IMR-90 (cell line): Measurements from ENCODE around the gene HSD17B8. TPM values are rescaled to one million over a fixed set of nuclear protein-coding genes. Genes with fewer than 3 reads are reported as not detected.
A peak's percentile ranks its signal among the peaks of the same experiment; 100 is the strongest.

Experiments
- ATAC-seq: fragments of 200-7000 bp; cut with Tn5 transposase; 2 replicates; pipeline ENCODE4 v1.9.1; 2020; ENCODE audit warnings: low read depth, mild to moderate bottlenecking, moderate library complexity
- BruUV-seq: library from RNA; stranded (reverse); fragments of 400-500 nt; replicated peaks from 2 replicates; lab custom pipeline; 2021; lab: Mats Ljungman, UMichigan
- CTCF ChIA-PET: fragments of 300-600 bp; formaldehyde crosslinking; extraction: SDS; loops from one replicate; lab custom pipeline; 2021; ENCODE audit warnings: antibody characterized with exemption; lab: Yijun Ruan, JAX
- POLR2A ChIA-PET: fragments of 300-600 bp; sonication (Branson Sonifier 250); formaldehyde crosslinking; loops from one replicate; lab custom pipeline; 2022; ENCODE audit warnings: antibody characterized with exemption; ENCODE audit not compliant: unreplicated experiment; lab: Charles Lee
- DNase-seq: peaks from one replicate; pipeline ENCODE4 v3.0.0; 2013
- H2AFZ ChIP-seq: replicated peaks from 2 replicates; pipeline ENCODE3; 2013; ENCODE audit warnings: low read length, mild to moderate bottlenecking; ENCODE audit not compliant: poor library complexity
- H2AK5ac ChIP-seq: 2 replicates; pipeline ENCODE4 v1.6.1; 2013; ENCODE audit warnings: low read depth, low read length, inconsistent platforms
- H2AK9ac ChIP-seq: replicated peaks from 2 replicates; pipeline ENCODE3; 2013; ENCODE audit warnings: mild to moderate bottlenecking, low read depth, low read length, moderate library complexity; ENCODE audit not compliant: poor library complexity
- H2BK120ac ChIP-seq: 2 replicates; pipeline ENCODE4 v1.6.1; 2013; ENCODE audit warnings: low read depth, low read length, inconsistent platforms
- H2BK15ac ChIP-seq: 3 replicates; pipeline ENCODE4 v1.6.1; 2013; ENCODE audit warnings: low read depth, low read length, inconsistent platforms
- H2BK20ac ChIP-seq: 2 replicates; pipeline ENCODE4 v1.6.1; 2013; ENCODE audit warnings: low read depth, mild to moderate bottlenecking, inconsistent platforms, low read length, moderate library complexity
- H2BK5ac ChIP-seq: 2 replicates; pipeline ENCODE4 v1.6.1; 2013; ENCODE audit warnings: mild to moderate bottlenecking, low read depth, low read length, inconsistent platforms; ENCODE audit not compliant: poor library complexity, severe bottlenecking
- H3K14ac ChIP-seq: replicated peaks from 2 replicates; pipeline ENCODE4 v1.6.1; 2013; ENCODE audit warnings: low read depth, low read length, inconsistent platforms
- H3K18ac ChIP-seq: 2 replicates; pipeline ENCODE4 v1.6.1; 2013; ENCODE audit warnings: low read depth, low read length, control low read depth
- H3K23ac ChIP-seq: 2 replicates; pipeline ENCODE4 v1.6.1; 2013; ENCODE audit warnings: low read depth, low read length, inconsistent platforms
- H3K27ac ChIP-seq: 2 replicates; pipeline ENCODE4 v1.5.1; 2013; ENCODE audit warnings: mild to moderate bottlenecking, control low read depth, low read length; ENCODE audit not compliant: insufficient read depth
- H3K27me3 ChIP-seq: 2 replicates; pipeline ENCODE4 v1.6.1; 2013; ENCODE audit warnings: low read length; ENCODE audit not compliant: control insufficient read depth, insufficient read depth
- H3K36me3 ChIP-seq: 2 replicates; pipeline ENCODE4 v1.6.1; 2013; ENCODE audit warnings: low read length, mixed read lengths; ENCODE audit not compliant: control insufficient read depth, insufficient read depth
- H3K4ac ChIP-seq: 2 replicates; pipeline ENCODE4 v1.6.1; 2013; ENCODE audit warnings: low read depth, low read length, inconsistent platforms
- H3K4me1 ChIP-seq: 2 replicates; pipeline ENCODE4 v1.6.1; 2013; ENCODE audit warnings: low read length, mixed read lengths; ENCODE audit not compliant: control insufficient read depth, insufficient read depth
- H3K4me2 ChIP-seq: 2 replicates; pipeline ENCODE4 v1.6.1; 2013; ENCODE audit warnings: low read depth, mild to moderate bottlenecking, control low read depth, low read length, moderate library complexity
- H3K4me3 ChIP-seq: 2 replicates; pipeline ENCODE4 v1.5.1; 2013; ENCODE audit warnings: low read depth, mild to moderate bottlenecking, control low read depth, low read length, moderate library complexity; ENCODE audit not compliant: insufficient read depth
- H3K56ac ChIP-seq: 2 replicates; pipeline ENCODE4 v1.6.1; 2013; ENCODE audit warnings: low read length, inconsistent platforms; ENCODE audit not compliant: insufficient read depth; ENCODE audit errors: extremely low read depth
- H3K79me1 ChIP-seq, 2 experiments: 2 replicates each; pipeline ENCODE4 v1.6.1; 2013; ENCODE audit warnings: low read length in 2 of 2, inconsistent platforms in 1 of 2, low read depth in 1 of 2
- H3K9ac ChIP-seq: 2 replicates; pipeline ENCODE4 v1.6.1; 2013; ENCODE audit warnings: low read depth, low read length, control low read depth
- H3K9me1 ChIP-seq: 2 replicates; pipeline ENCODE4 v1.6.1; 2013; ENCODE audit warnings: low read length, inconsistent platforms; ENCODE audit not compliant: insufficient read depth
- H3K9me3 ChIP-seq: 2 replicates; pipeline ENCODE4 v1.6.1; 2013; ENCODE audit warnings: low read length; ENCODE audit not compliant: control insufficient read depth, insufficient read depth
- H4K20me1 ChIP-seq: 2 replicates; pipeline ENCODE4 v1.6.1; 2013; ENCODE audit warnings: low read length, inconsistent platforms; ENCODE audit not compliant: insufficient read depth
- H4K5ac ChIP-seq: 2 replicates; pipeline ENCODE4 v1.6.1; 2013; ENCODE audit warnings: mild to moderate bottlenecking, low read depth, low read length, control low read depth
- H4K8ac ChIP-seq, 2 experiments: 2 replicates each; pipeline ENCODE4 v1.6.1; 2013; ENCODE audit warnings: low read depth in 2 of 2, low read length in 2 of 2, control low read depth in 1 of 2, inconsistent platforms in 1 of 2
- H4K91ac ChIP-seq: 2 replicates; pipeline ENCODE4 v1.6.1; 2013; ENCODE audit warnings: low read depth, low read length, inconsistent platforms; ENCODE audit not compliant: insufficient read depth
- CHD1 ChIP-seq: IDR thresholded peaks from 2 replicates; pipeline ENCODE4 v1.6.1; 2012; ENCODE audit warnings: low read depth, low read length, improper control_type of control experiment
- MXI1 ChIP-seq: IDR thresholded peaks from 2 replicates; pipeline ENCODE4 v1.6.1; 2012; ENCODE audit warnings: low read depth, mild to moderate bottlenecking, low read length, moderate library complexity, borderline replicate concordance
- POLR2A ChIP-seq: IDR thresholded peaks from 2 replicates; pipeline ENCODE4 v1.6.1; 2012; ENCODE audit warnings: mild to moderate bottlenecking, low read depth, low read length
- RAD21 ChIP-seq: IDR thresholded peaks from 2 replicates; pipeline ENCODE4 v1.6.1; 2012; ENCODE audit warnings: low read length, improper control_type of control experiment
- WGBS, 2 experiments: methylation state at CpG; one replicate each; pipeline versions ENCODE4 v1.1.5 to v1.1.7; 2013; ENCODE audit warnings: missing lambda C conversion rate in 2 of 2; ENCODE audit not compliant: insufficient read length in 1 of 2; ENCODE audit errors: extremely low coverage in 2 of 2; 5-methylcytosine and 5-hydroxymethylcytosine counted together
- dilution Hi-C: fragments of 300-500 bp; cut with HindIII; formaldehyde crosslinking; loops from one replicate; pipeline ENCODE4 v1.14.3; 2018; ENCODE audit warnings: low sequenced_read_pairs; ENCODE audit not compliant: unreplicated experiment
- in situ Hi-C: fragments of 300-500 bp; cut with MboI; formaldehyde crosslinking; loops from 3 replicates; pipeline ENCODE4 v1.14.3; 2019; ENCODE audit warnings: low sequenced_read_pairs, inconsistent platforms, mixed read lengths
- intact Hi-C: fragments of 100-400 bp; cut with micrococcal nuclease; formaldehyde crosslinking; loops from 2 replicates; pipeline ENCODE4 v1.10.0; 2022
- polyA plus RNA-seq, 3 experiments: library from polyadenylated mRNA; depleted of rRNA; stranded (reverse); fragments of >200 nt; gene quantifications; 2 replicates each; pipeline ENCODE4 v1.2.3, GENCODE V29; 2012; ENCODE audit warnings: low replicate concordance in 1 of 3
- total RNA-seq: library from RNA; depleted of rRNA; stranded (reverse); fragments of >200 nt; gene quantifications from 2 replicates; pipeline ENCODE4 v1.2.3, GENCODE V29; 2012
- TF ChIP-seq, protein P1 (sequence below): fragments of 150-350 bp; IDR thresholded peaks from 2 replicates; pipeline ENCODE4 v1.6.1; 2016; ENCODE audit warnings: low read depth, mild to moderate bottlenecking, low read length, moderate library complexity, borderline replicate concordance
- TF ChIP-seq, protein P2 (sequence below): fragments of 150-350 bp; IDR thresholded peaks from 2 replicates; pipeline ENCODE4 v1.6.1; 2017; ENCODE audit warnings: mild to moderate bottlenecking, antibody characterized with exemption, low read length, low read depth

HSD17B8 gene
- total and polyA plus RNA-seq, 2 of the 4 experiments (the other 2 are of a cell fraction): 1.6 to 4.3 TPM

DNA sequence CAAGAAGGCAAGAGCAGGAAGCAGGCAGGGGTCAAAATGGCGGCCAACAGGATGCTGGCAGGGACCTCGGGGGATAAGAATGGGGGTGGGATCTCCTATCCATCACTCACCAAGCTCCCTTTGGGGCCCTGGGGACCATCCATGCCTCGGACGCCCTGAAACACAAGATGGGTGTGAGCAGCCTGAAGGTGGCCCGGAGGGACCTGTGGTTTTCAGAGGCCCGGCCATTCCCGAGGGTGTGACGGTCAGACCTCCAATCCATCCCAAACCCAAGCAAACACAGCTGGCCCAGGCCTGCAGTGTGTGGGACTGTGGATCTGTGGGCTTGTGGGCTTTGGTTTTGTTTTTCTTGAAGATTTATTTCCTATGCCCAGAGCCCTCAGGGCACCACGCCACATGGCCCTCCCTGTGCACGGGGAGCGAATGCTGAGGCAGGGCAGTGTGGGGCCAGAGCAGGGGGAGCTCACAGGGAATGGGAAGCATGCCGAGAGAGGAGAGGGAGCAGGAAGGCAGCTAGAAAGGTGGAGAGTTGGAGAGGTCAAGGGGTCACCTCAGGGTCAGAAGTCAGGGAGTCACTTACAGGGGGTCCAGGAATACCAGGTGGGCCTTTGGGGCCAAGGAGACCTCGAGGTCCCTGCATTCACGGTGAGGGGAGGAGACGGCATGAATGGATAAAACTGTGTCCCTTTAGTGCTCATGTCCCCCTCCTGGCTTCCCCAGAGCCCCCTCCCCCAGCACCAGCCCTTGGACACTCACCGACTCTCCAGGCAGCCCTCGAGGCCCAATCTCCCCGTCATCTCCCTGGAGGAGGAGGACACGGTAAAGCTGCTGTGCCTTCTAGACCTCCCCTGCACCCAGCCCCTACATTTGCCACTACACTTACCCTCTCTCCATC is 26.7 kb upstream of the HSD17B8 start:
- intact Hi-C loops: no loop called here
- BruUV-seq: no TSS peak
- H2BK5ac ChIP-seq: no peak overlapping the region
- no peak overlapping the region for H4K8ac ChIP-seq
- H3K27ac ChIP-seq: no peak overlapping the region
- TF ChIP-seq, protein P1, sequence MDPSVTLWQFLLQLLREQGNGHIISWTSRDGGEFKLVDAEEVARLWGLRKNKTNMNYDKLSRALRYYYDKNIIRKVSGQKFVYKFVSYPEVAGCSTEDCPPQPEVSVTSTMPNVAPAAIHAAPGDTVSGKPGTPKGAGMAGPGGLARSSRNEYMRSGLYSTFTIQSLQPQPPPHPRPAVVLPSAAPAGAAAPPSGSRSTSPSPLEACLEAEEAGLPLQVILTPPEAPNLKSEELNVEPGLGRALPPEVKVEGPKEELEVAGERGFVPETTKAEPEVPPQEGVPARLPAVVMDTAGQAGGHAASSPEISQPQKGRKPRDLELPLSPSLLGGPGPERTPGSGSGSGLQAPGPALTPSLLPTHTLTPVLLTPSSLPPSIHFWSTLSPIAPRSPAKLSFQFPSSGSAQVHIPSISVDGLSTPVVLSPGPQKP: no peak
- no peak for TF ChIP-seq CHD1
- TF ChIP-seq MXI1: no peak
- no peak for TF ChIP-seq POLR2A
- TF ChIP-seq, protein P2, sequence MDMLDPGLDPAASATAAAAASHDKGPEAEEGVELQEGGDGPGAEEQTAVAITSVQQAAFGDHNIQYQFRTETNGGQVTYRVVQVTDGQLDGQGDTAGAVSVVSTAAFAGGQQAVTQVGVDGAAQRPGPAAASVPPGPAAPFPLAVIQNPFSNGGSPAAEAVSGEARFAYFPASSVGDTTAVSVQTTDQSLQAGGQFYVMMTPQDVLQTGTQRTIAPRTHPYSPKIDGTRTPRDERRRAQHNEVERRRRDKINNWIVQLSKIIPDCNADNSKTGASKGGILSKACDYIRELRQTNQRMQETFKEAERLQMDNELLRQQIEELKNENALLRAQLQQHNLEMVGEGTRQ: no peak
- TF ChIP-seq RAD21: no peak
- H3K23ac ChIP-seq: no peak overlapping the region
- H2BK20ac ChIP-seq: no peak overlapping the region
- no peaks in the 10 kb centered on the region for H3K9me3 ChIP-seq
- H3K27me3 ChIP-seq: peaks cover 16% of the 10 kb centered on the region
- dilution Hi-C loops: no loop called here
- H2BK120ac ChIP-seq: no peak overlapping the region
- peak overlapping the region; percentile 51 for H2AFZ ChIP-seq
- H3K14ac ChIP-seq: no peak overlapping the region
- WGBS, 2 experiments: 37% methylated on average over 2 of the region's 19 CpGs; no CpG with 5 or more reads in 1 of the 2 experiments
- no peaks in the 10 kb centered on the region for H3K9me1 ChIP-seq
- no peak overlapping the region for H3K9ac ChIP-seq
- H2AK5ac ChIP-seq: no peak overlapping the region
- H3K56ac ChIP-seq: no peak overlapping the region
- in situ Hi-C loops: no loop called here
- no peak overlapping the region for H3K4me2 ChIP-seq
- H2BK15ac ChIP-seq: no peak overlapping the region
- ATAC-seq (no peak), DNase-seq (no peak)
- no peaks in the 10 kb centered on the region for H3K4me1 ChIP-seq
- no peak overlapping the region for H4K91ac ChIP-seq
- H3K4ac ChIP-seq: no peak overlapping the region
- ChIA-PET CTCF (no interaction called here), POLR2A (no interaction called here)
- peak overlapping the region; percentile 61 for H2AK9ac ChIP-seq
- H3K18ac ChIP-seq: no peak overlapping the region
- no peak overlapping the region for H4K5ac ChIP-seq
- H4K20me1 ChIP-seq: no peaks in the 10 kb centered on the region
- no peaks in the 10 kb centered on the region for H3K36me3 ChIP-seq
- no peaks in the 10 kb centered on the region for H3K79me1 ChIP-seq
- no peak overlapping the region for H3K4me3 ChIP-seq
